ENCODE data around the gene FXYD6. TPM values are rescaled to one million over a fixed set of nuclear protein-coding genes. Genes with fewer than 3 reads are reported as not detected.

Gene FXYD6
- total and polyA plus RNA-seq, 2 donors (not counting 1 experiment from before 2014, with no cell fraction given) = not detected

DNA sequence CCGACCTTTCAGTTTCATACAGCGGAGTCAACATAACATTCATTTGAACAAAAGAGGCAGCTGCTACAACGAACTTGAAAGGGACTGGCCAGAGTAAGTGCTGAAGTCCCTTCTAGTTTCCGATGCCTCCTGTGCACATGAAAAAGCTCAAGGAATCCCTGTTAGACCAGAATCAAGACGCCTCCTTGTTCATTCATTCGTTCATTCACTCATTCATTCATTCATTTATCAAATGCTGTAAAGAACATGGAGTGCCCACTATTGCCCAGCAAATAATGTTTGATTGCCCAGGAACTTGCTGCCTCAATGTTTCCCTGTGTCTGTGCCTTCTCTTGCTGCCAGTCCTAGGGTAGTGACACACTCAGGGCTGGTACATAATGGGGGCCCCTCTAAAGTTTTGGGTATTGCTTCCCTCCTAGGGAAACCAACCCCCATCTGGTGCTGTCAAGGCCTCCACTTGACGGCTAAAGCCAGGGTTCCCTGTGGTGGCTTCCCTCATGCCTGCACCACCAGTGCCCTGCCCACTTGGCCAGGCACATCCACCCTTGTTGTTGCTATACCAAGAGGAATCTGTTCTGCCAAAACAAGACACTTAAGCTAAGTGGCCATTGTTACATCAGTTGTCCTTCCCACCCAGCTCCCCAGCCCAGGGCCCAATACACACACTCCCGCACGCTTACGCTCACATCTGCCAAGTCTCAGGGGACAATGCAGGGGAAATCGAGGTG is 48.9 kb upstream of the FXYD6 start:
- Histone ChIP-seq H3K4me1 (ENCODE audit: control insufficient read depth in 2 of 2, insufficient read depth in 2 of 2, low read length in 2 of 2) (peaks cover 4% of the 10 kb centered on the region in 2 donors), H3K27ac (ENCODE audit: low read length in 2 of 2) (no peak overlapping the region), H3K9ac (ENCODE audit: low read length) (no peak overlapping the region), H3K4me2 (replicated peaks; ENCODE audit: low read depth, low read length, poor library complexity, severe bottlenecking) (no peak overlapping the region), H4K20me1 (ENCODE audit: control insufficient read depth, insufficient read depth, low read length, poor library complexity, severe bottlenecking) (no peaks in the 10 kb centered on the region), H2AFZ (ENCODE audit: insufficient read depth, low read depth, low read length, poor library complexity, severe bottlenecking) (no peak overlapping the region), H3K9me3 (ENCODE audit: control extremely low read depth in 1 of 3, control insufficient read depth in 2 of 3, insufficient read depth in 1 of 3, low read length in 2 of 3) (no peaks in the 10 kb centered on the region), H3K27me3 (replicated peaks in 1 of 4; ENCODE audit: control extremely low read depth in 1 of 4, control insufficient read depth in 3 of 4, insufficient read depth in 4 of 4, low read length in 3 of 4) (no peaks in the 10 kb centered on the region), H3K36me3 (replicated peaks in 1 of 2; ENCODE audit: control extremely low read depth in 1 of 2, control insufficient read depth in 1 of 2, extremely low read depth in 1 of 2, insufficient read depth in 2 of 2, low read length in 1 of 2) (no peaks in the 10 kb centered on the region), H3K79me2 (ENCODE audit: control insufficient read depth, insufficient read depth, low read length) (no peaks in the 10 kb centered on the region), H3K4me3 (ENCODE audit: control extremely low read depth in 1 of 5, extremely low read depth in 1 of 5, insufficient read depth in 1 of 5, low read depth in 2 of 5, low read length in 4 of 5) (no peak overlapping the region)
- no peaks in the 10 kb centered on the region for H3K9me3 Mint-ChIP-seq (ENCODE audit: insufficient read depth)
- peaks cover 11% of the 10 kb centered on the region for H3K27me3 Mint-ChIP-seq
- ATAC-seq (ENCODE audit: low read depth) (no peak), DNase-seq (no peak)
- ChIA-PET POLR2A (no interaction called here), CTCF (interaction anchor here (1.5 kb wide), 1 partner anchor 21 kb away, joined by 3 read pairs; no protein-coding TSS in a partner anchor)
- no peak overlapping the region for H3K4me3 Mint-ChIP-seq
- intact Hi-C loops (cut with micrococcal nuclease) = no loop called here
- TF ChIP-seq, protein P1, sequence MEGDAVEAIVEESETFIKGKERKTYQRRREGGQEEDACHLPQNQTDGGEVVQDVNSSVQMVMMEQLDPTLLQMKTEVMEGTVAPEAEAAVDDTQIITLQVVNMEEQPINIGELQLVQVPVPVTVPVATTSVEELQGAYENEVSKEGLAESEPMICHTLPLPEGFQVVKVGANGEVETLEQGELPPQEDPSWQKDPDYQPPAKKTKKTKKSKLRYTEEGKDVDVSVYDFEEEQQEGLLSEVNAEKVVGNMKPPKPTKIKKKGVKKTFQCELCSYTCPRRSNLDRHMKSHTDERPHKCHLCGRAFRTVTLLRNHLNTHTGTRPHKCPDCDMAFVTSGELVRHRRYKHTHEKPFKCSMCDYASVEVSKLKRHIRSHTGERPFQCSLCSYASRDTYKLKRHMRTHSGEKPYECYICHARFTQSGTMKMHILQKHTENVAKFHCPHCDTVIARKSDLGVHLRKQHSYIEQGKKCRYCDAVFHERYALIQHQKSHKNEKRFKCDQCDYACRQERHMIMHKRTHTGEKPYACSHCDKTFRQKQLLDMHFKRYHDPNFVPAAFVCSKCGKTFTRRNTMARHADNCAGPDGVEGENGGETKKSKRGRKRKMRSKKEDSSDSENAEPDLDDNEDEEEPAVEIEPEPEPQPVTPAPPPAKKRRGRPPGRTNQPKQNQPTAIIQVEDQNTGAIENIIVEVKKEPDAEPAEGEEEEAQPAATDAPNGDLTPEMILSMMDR (IDR thresholded peaks at IDR 0.05) = no peak
- TF ChIP-seq EZH2 (IDR thresholded peaks at IDR 0.05; ENCODE audit: borderline replicate concordance, insufficient read depth, low read depth, low read length, poor library complexity, severe bottlenecking) = no peak
- no peak overlapping the region for H3K27ac Mint-ChIP-seq
- WGBS (ENCODE audit: insufficient coverage) = 81% methylated on average over 10 of the region's 11 CpGs
- H3K4me1 Mint-ChIP-seq = peaks cover 6% of the 10 kb centered on the region

DNA sequence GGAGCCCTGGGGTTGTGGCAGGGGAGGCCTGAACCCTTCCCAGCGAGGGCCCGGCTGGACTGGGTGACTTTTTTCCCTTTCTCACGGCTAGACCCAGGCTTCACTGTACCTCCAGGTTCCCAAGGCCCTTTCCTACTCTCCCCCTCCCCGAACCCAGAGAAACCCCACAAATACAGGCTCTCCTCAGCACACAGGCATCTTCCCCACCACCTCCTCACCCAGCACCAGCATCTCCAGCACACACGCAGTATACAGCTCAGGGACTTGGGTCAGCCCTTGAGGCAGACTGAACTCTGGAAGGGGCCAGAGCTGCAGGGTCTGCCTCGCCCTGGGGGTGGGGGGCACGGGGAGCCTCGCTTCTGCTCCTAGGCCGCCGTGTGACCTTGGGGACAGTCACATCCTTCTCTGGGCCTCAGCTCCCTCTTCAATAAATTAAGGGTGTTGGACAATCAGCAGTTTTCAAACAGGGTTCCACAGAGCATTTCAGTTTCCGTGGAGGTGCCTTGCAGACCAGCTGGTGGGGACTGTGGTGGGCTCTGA is 48.2 kb upstream of the FXYD6 start:
- ATAC-seq (ENCODE audit: low read depth) = no peak

More for the DNA sequence above, 48.2 kb upstream of the FXYD6 start:
- peaks cover 5% of the 10 kb centered on the region in 2 donors for H3K4me1 ChIP-seq (ENCODE audit: control insufficient read depth in 2 of 2, insufficient read depth in 2 of 2, low read length in 2 of 2)
- no peak overlapping the region for H3K4me3 Mint-ChIP-seq
- no peak overlapping the region for H3K9ac ChIP-seq (ENCODE audit: low read length)
- H3K4me2 ChIP-seq (replicated peaks; ENCODE audit: low read depth, low read length, poor library complexity, severe bottlenecking) = no peak overlapping the region
- no peaks in the 10 kb centered on the region for H3K9me3 ChIP-seq (ENCODE audit: control extremely low read depth in 1 of 3, control insufficient read depth in 2 of 3, insufficient read depth in 1 of 3, low read length in 2 of 3)
- CTCF ChIA-PET = interaction anchor here (1.5 kb wide), 1 partner anchor 20 kb away, joined by 3 read pairs; no protein-coding TSS in a partner anchor
- intact Hi-C loops (cut with micrococcal nuclease) = no loop called here
- H3K27ac Mint-ChIP-seq = no peak overlapping the region
- no peak for TF ChIP-seq EZH2 (IDR thresholded peaks at IDR 0.05; ENCODE audit: borderline replicate concordance, insufficient read depth, low read depth, low read length, poor library complexity, severe bottlenecking)
- TF ChIP-seq, protein P1 (IDR thresholded peaks at IDR 0.05) = no peak
- no peak overlapping the region for H3K4me3 ChIP-seq (ENCODE audit: control extremely low read depth in 1 of 5, extremely low read depth in 1 of 5, insufficient read depth in 1 of 5, low read depth in 2 of 5, low read length in 4 of 5)
- H3K9me3 Mint-ChIP-seq (ENCODE audit: insufficient read depth) = no peaks in the 10 kb centered on the region
- H3K27ac ChIP-seq (ENCODE audit: low read length in 2 of 2) = no peak overlapping the region
- peaks cover 7% of the 10 kb centered on the region for H3K4me1 Mint-ChIP-seq
- H3K36me3 ChIP-seq (replicated peaks in 1 of 2; ENCODE audit: control extremely low read depth in 1 of 2, control insufficient read depth in 1 of 2, extremely low read depth in 1 of 2, insufficient read depth in 2 of 2, low read length in 1 of 2) = no peaks in the 10 kb centered on the region
- peaks cover 11% of the 10 kb centered on the region for H3K27me3 Mint-ChIP-seq
- H3K27me3 ChIP-seq (replicated peaks in 1 of 4; ENCODE audit: control extremely low read depth in 1 of 4, control insufficient read depth in 3 of 4, insufficient read depth in 4 of 4, low read length in 3 of 4) = no peaks in the 10 kb centered on the region
- no peak for DNase-seq
- POLR2A ChIA-PET = no interaction called here
- no peaks in the 10 kb centered on the region for H4K20me1 ChIP-seq (ENCODE audit: control insufficient read depth, insufficient read depth, low read length, poor library complexity, severe bottlenecking)
- H2AFZ ChIP-seq (ENCODE audit: insufficient read depth, low read depth, low read length, poor library complexity, severe bottlenecking) = no peak overlapping the region
- WGBS (ENCODE audit: insufficient coverage) = 98% methylated on average over 10 of the region's 11 CpGs
- H3K79me2 ChIP-seq (ENCODE audit: control insufficient read depth, insufficient read depth, low read length) = no peaks in the 10 kb centered on the region

All from B cell (primary cell).